ENCODE data around the gene CTCFL.

CTCFL gene

GRCh38 chr20:57564180-57564802 is 39.4 kb upstream of the CTCFL start:
- TF ChIP-seq CTCF (IDR thresholded peaks at IDR 0.05; ENCODE audit: insufficient read depth, low read depth, low read length, missing control alignments) = no peak

GRCh38 chr20:57563522-57563921 is 38.6 kb upstream of the CTCFL start:
- no peak for TF ChIP-seq CTCF (IDR thresholded peaks at IDR 0.05; ENCODE audit: insufficient read depth, low read depth, low read length, missing control alignments)
- no peak overlapping the region for H3K4me3 ChIP-seq (ENCODE audit: low read length)
- no peak for DNase-seq (ENCODE audit: low read depth)

More at GRCh38 chr20:57564180-57564802, 39.4 kb upstream of the CTCFL start:
- no peak for DNase-seq (ENCODE audit: low read depth)
- no peak overlapping the region for H3K4me3 ChIP-seq (ENCODE audit: low read length)

GRCh38 chr20:57562541-57563465 is 37.9 kb upstream of the CTCFL start:
- TF ChIP-seq CTCF (IDR thresholded peaks at IDR 0.05; ENCODE audit: insufficient read depth, low read depth, low read length, missing control alignments) = no peak
- DNase-seq (ENCODE audit: low read depth) = no peak

GRCh38 chr20:57561356-57562279 is 36.7 kb upstream of the CTCFL start:
- no peak for TF ChIP-seq CTCF (IDR thresholded peaks at IDR 0.05; ENCODE audit: insufficient read depth, low read depth, low read length, missing control alignments)
- no peak overlapping the region for H3K4me3 ChIP-seq (ENCODE audit: low read length)
- no peak for DNase-seq (ENCODE audit: low read depth)

More at GRCh38 chr20:57562541-57563465, 37.9 kb upstream of the CTCFL start:
- H3K4me3 ChIP-seq (ENCODE audit: low read length) = no peak overlapping the region

- DNase-seq (ENCODE audit: low read depth) = no peak
- no peak within 1 kb of the TSS for H3K4me3 ChIP-seq (ENCODE audit: low read length)
- no peak for TF ChIP-seq CTCF (IDR thresholded peaks at IDR 0.05; ENCODE audit: insufficient read depth, low read depth, low read length, missing control alignments)
Observed at GRCh38 chr20:57560554-57561355, 35.8 kb upstream of the CTCFL start, which contains the start of gene PCK1. TSS of gene PCK1 (plus strand) at chr20:57561110. CDS start at chr20:57561412, 302 bp downstream.
